ENCODE data around the gene ERMARD. TPM values are rescaled to one million over a fixed set of nuclear protein-coding genes. Genes with fewer than 3 reads are reported as not detected.

ERMARD gene
- total RNA-seq, 1 experiment from 2014 or later: 17.7 TPM

DNA sequence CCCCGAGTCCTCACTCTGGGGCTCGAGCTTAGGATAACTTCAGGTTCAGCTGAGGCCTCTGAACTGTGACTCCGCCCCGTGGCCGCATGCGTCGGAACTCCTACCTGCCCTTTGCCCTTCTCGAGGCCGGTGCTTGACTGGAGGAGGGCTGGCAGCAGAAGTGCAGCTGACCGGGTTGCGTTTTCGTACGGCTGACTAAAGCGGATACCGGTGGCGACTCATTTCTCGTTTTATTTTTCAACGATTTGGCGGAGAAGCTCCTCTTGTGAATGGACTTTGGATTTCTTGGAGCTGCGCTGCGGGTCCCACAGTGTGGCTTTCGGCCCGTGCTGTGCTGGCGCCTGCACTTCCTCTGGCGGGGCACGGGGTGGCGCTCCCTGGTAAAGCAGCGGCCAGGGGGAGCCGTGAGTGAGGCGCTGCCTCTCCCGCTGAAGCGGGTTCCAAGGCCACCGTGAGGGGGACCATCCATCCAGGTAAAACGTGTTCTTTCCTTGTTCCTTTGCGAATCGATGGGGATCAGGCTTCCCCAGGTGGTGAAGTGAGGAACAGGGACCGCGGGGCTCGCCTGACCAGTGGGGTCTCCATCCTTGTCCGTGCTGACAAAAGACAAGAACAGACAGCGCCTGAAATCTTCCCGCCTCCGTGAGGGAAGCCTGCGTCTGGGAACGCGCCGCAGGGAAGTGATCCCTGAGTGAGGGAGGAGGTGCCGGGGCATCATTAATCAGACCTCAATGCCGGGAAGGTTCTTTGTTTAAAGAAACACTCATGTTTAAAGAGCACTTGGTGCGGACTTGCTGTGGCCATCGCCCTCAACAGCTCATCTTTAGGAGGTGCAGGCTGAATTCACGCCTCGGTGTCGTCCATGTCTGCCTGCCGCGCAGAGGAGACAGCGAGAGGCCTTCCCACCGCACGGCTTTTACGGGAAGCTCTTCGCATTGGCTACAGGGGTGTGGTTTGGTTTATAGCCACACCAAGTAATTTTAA lies 38.8 kb downstream of the ERMARD start (continued):
- TF ChIP-seq ARID4B (CRISPR knock-in tag; IDR thresholded peaks at IDR 0.05; ENCODE audit: borderline replicate concordance) (peak; percentile 76; the same call in 1 of the 2 replicates), USF2 (CRISPR knock-in tag; IDR thresholded peaks at IDR 0.05) (peak; percentile 7; the same call in 1 of the 2 replicates)
- TF ChIP-seq, protein P1, sequence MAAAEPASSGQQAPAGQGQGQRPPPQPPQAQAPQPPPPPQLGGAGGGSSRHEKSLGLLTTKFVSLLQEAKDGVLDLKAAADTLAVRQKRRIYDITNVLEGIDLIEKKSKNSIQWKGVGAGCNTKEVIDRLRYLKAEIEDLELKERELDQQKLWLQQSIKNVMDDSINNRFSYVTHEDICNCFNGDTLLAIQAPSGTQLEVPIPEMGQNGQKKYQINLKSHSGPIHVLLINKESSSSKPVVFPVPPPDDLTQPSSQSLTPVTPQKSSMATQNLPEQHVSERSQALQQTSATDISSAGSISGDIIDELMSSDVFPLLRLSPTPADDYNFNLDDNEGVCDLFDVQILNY (CRISPR knock-in tag; IDR thresholded peaks at IDR 0.05): 0 out of 2 replicates have a peak, but pooled peaks have one; percentile 40
- TF ChIP-seq, protein P2, sequence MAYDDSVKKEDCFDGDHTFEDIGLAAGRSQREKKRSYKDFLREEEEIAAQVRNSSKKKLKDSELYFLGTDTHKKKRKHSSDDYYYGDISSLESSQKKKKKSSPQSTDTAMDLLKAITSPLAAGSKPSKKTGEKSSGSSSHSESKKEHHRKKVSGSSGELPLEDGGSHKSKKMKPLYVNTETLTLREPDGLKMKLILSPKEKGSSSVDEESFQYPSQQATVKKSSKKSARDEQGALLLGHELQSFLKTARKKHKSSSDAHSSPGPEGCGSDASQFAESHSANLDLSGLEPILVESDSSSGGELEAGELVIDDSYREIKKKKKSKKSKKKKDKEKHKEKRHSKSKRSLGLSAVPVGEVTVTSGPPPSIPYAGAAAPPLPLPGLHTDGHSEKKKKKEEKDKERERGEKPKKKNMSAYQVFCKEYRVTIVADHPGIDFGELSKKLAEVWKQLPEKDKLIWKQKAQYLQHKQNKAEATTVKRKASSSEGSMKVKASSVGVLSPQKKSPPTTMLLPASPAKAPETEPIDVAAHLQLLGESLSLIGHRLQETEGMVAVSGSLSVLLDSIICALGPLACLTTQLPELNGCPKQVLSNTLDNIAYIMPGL (CRISPR knock-in tag; IDR thresholded peaks at IDR 0.05): peak; percentile 34; the same call in 1 of the 2 replicates
- TF ChIP-seq, protein P3, sequence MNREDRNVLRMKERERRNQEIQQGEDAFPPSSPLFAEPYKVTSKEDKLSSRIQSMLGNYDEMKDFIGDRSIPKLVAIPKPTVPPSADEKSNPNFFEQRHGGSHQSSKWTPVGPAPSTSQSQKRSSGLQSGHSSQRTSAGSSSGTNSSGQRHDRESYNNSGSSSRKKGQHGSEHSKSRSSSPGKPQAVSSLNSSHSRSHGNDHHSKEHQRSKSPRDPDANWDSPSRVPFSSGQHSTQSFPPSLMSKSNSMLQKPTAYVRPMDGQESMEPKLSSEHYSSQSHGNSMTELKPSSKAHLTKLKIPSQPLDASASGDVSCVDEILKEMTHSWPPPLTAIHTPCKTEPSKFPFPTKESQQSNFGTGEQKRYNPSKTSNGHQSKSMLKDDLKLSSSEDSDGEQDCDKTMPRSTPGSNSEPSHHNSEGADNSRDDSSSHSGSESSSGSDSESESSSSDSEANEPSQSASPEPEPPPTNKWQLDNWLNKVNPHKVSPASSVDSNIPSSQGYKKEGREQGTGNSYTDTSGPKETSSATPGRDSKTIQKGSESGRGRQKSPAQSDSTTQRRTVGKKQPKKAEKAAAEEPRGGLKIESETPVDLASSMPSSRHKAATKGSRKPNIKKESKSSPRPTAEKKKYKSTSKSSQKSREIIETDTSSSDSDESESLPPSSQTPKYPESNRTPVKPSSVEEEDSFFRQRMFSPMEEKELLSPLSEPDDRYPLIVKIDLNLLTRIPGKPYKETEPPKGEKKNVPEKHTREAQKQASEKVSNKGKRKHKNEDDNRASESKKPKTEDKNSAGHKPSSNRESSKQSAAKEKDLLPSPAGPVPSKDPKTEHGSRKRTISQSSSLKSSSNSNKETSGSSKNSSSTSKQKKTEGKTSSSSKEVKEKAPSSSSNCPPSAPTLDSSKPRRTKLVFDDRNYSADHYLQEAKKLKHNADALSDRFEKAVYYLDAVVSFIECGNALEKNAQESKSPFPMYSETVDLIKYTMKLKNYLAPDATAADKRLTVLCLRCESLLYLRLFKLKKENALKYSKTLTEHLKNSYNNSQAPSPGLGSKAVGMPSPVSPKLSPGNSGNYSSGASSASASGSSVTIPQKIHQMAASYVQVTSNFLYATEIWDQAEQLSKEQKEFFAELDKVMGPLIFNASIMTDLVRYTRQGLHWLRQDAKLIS (CRISPR knock-in tag; IDR thresholded peaks at IDR 0.05; ENCODE audit: borderline replicate concordance): no peak

DNA sequence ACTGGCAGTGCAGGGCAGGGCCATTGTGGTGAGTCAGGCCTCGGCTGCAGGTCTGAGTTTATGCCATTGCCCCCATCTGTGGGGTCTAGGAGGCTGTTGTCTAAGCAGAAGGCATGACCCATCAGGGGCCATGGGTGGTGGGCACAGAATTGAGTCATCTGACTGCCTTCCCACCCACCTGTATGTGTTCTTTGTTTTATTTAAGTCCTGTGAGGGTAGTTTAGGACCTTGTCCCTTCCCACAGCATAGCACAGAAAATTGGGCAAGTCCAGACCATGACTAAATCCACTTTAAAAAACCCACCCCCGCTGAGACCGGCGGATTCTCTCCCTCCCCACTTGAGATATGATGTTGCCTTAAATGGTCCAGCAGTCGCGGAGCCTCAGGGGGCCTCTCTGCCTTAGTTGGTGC lies 40.3 kb downstream of the ERMARD start:
- peaks cover 31% of the 10 kb centered on the region for H3K27me3 Mint-ChIP-seq (ENCODE audit: low read depth)
- no peak overlapping the region for H3K27ac Mint-ChIP-seq
- H3K9me3 Mint-ChIP-seq: peaks cover 5% of the 10 kb centered on the region; the same call in 1 of the 2 replicates
- ATAC-seq (no peak), DNase-seq (ENCODE audit: low spot score) (no peak)
- peaks cover 16% of the 10 kb centered on the region; the same call in 1 of the 2 replicates for H3K4me1 Mint-ChIP-seq
- no peak overlapping the region for H3K4me3 Mint-ChIP-seq
- H3K36me3 Mint-ChIP-seq: no peaks in the 10 kb centered on the region
- ChIA-PET CTCF (interaction anchor here (2.3 kb wide), 1 partner anchor 8 kb away, joined by 17 read pairs; no protein-coding TSS in a partner anchor), POLR2A (no interaction called here)
- TF ChIP-seq, protein P3 (CRISPR knock-in tag; IDR thresholded peaks at IDR 0.05; ENCODE audit: borderline replicate concordance): no peak
- TF ChIP-seq, protein P1 (CRISPR knock-in tag; IDR thresholded peaks at IDR 0.05): no peak
- TF ChIP-seq AR (CRISPR knock-in tag; IDR thresholded peaks at IDR 0.05): no peak
- no peak for TF ChIP-seq E2F4 (CRISPR knock-in tag; IDR thresholded peaks at IDR 0.05; ENCODE audit: borderline replicate concordance, low read depth)

Data from WTC11 (cell line).